Measurements from ENCODE around the gene CFHR4. TPM values are rescaled to one million over a fixed set of nuclear protein-coding genes. Genes with fewer than 3 reads are reported as not detected.
"Not testable (repeated sequence)": the region's sequence is repeated elsewhere in the genome, so short reads cannot be mapped to it uniquely, and the experiment has no call there.

The CFHR4 gene
- total RNA-seq, 1 donor = under 0.01 TPM

DNA sequence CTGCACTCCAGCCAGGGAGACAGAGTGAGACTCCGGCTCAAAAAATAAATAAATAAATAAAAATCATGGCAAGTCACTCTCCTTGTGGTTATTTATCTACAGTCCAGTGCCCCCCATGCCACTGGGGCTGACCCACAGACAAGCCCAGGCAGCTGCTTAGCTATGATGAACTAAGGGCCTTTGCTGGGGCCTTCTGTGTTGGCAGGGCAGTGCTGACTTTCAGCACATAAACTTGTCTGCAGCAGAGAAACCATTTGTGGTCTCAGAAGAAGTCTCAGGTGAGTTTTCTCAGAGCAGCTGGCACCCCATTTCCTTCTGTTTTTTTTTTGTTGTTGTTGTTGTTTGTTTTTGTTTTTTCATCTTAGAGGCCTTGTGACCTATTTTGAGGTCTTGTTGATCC is 20.9 kb upstream of the CFHR4 start:
- DNase-seq (ENCODE audit: low read depth) = no peak
- no peak overlapping the region for H3K4me3 ChIP-seq (ENCODE audit: low read depth, low read length)
- no peak for TF ChIP-seq CTCF (IDR thresholded peaks at IDR 0.05; ENCODE audit: insufficient read depth, low read length)

DNA sequence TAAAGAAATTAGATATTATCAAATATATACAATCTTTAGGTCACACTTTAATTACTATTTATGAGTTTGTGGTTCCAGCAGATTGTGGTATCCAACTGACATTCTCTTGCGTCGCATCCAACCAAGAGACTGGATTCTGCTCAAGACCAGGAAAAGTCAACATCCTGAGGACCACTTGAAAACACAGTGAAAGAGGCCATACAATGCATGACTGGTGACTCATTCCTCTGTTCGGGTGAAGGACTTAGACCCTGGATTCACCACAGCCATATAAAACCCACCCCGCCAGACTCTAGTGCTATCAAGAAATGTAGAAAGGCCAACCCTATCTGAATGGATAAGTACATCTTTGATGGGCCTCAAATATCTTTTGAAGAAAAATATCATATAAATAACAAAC is 14.5 kb upstream of the CFHR4 start:
- H3K4me3 ChIP-seq (ENCODE audit: low read depth, low read length) = no peak overlapping the region
- DNase-seq (ENCODE audit: low read depth) = no peak
- TF ChIP-seq CTCF (IDR thresholded peaks at IDR 0.05; ENCODE audit: insufficient read depth, low read length) = no peak

DNA sequence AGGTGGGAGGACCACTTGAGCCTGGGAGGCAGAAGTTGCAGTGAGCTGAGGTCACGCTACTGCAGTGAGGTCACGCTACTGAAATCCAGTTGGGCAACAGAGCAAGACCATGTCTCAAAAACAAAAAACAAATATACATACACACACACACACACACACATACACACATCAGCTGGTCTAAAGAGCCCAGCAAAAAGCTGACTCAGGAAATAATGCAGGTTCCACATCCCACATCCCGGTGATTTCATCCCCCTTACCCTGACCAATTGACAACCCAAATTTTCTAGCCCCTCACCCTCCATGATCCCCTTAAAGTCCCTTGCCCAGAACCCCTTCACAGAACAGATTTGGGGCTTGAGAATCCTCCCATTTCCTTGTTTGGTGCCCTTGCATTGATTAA is 11.9 kb upstream of the CFHR4 start:
- H3K4me3 ChIP-seq (ENCODE audit: low read depth, low read length) = no peak overlapping the region
- DNase-seq (ENCODE audit: low read depth) = no peak
- no peak for TF ChIP-seq CTCF (IDR thresholded peaks at IDR 0.05; ENCODE audit: insufficient read depth, low read length)

- DNase-seq (ENCODE audit: low read depth) = peak; percentile 27
- peak; percentile 17 for TF ChIP-seq CTCF (IDR thresholded peaks at IDR 0.05; ENCODE audit: insufficient read depth, low read length)
- peak overlapping the region; percentile 57 for H3K4me3 ChIP-seq (ENCODE audit: low read depth, low read length)
These were observed 9.9 kb upstream of the CFHR4 start for GRCh38 chr1:196877964-196878363.

GRCh38 chr1:196886560-196886959 is 1.3 kb upstream of the CFHR4 start:
- not testable (repeated sequence) for H3K4me3 ChIP-seq (ENCODE audit: low read depth, low read length); DNase-seq (ENCODE audit: low read depth)

DNA sequence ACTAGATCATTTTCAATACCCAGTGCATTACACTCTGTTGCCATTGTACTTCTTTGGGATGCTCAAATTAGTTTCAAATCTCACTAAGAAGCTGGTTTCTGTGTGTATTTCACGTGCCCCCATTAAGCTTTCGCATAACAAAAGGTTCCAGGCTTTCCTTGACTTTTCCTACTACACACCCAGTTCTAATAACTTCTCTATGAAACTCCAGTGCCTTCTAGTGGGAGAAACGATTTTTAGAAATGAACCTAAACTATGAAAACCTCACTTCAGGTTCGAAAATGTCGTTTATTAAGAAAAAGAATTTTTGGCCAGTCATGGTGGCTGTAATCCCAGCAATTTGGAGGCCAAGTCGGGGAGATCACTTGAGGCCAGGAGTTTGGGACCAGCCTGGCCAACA is 2.8 kb downstream of the CFHR4 start:
- no peak overlapping the region for H3K4me3 ChIP-seq (ENCODE audit: low read depth, low read length)
- TF ChIP-seq CTCF (IDR thresholded peaks at IDR 0.05; ENCODE audit: insufficient read depth, low read length) = no peak
- DNase-seq (ENCODE audit: low read depth) = no peak

DNA sequence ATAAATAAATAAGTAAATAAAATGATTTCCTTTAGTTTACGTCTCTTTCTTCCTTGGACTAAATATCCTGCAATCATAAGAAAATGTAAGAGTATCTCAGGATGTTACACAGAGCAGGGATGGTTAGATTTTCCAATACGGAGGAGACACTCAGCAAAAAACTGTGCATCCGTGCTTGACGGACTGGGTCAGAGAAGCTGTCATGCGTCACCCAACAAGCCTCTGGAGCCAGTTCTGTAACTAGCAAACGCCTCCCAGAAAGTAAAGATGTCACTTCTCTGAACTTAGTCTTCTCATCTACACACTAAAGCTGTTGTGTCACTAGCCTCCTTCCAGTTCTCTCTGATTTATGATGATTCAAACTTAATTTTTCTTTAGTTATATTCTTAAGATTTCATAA is 3.4 kb downstream of the CFHR4 start:
- no peak for TF ChIP-seq CTCF (IDR thresholded peaks at IDR 0.05; ENCODE audit: insufficient read depth, low read length)
- no peak for DNase-seq (ENCODE audit: low read depth)

More for the DNA sequence above, 3.4 kb downstream of the CFHR4 start:
- no peak overlapping the region for H3K4me3 ChIP-seq (ENCODE audit: low read depth, low read length)
